HG02852 (cell line): ENCODE measurements around the gene MAGEA9B.
"Not testable (repeated sequence)": the region's sequence is repeated elsewhere in the genome, so short reads cannot be mapped to it uniquely, and the experiment has no call there.

ENCODE experiments used
- ATAC-seq: cut with Tn5 transposase; IDR thresholded peaks from one replicate; pipeline ENCODE4 v1.9.1; 2021; ENCODE audit warnings: mild to moderate bottlenecking, moderate library complexity; ENCODE audit not compliant: unreplicated experiment

MAGEA9B gene

GRCh38 chrX:149587359-149587758, at the start of gene MAGEA9B:
TSS of gene MAGEA9B (minus strand) at chrX:149587459. CDS start at chrX:149583179, 4,280 bp downstream.
- not testable (repeated sequence) for ATAC-seq

GRCh38 chrX:149633511-149633910, 46.3 kb upstream of the MAGEA9B start:
- ATAC-seq, result no peak

- ATAC-seq, result peak; percentile 93
These were observed 44.2 kb upstream of the MAGEA9B start, which contains the start of gene TMEM185A for GRCh38 chrX:149631234-149632165. TSS of gene TMEM185A (minus strand) at chrX:149631792. CDS start at chrX:149631580, 212 bp downstream.

- no peak for ATAC-seq
These were observed 43.5 kb upstream of the MAGEA9B start for GRCh38 chrX:149630681-149631233.

GRCh38 chrX:149629730-149630387, 42.6 kb upstream of the MAGEA9B start:
- ATAC-seq, result no peak

GRCh38 chrX:149628768-149629167, 41.5 kb upstream of the MAGEA9B start:
- no peak for ATAC-seq

- no peak for ATAC-seq
These were observed 41.0 kb upstream of the MAGEA9B start for GRCh38 chrX:149628280-149628679.

- ATAC-seq, result not testable (repeated sequence)
These were observed 39.6 kb upstream of the MAGEA9B start for GRCh38 chrX:149626829-149627228.

- ATAC-seq, result not testable (repeated sequence)
These were observed 32.4 kb upstream of the MAGEA9B start for GRCh38 chrX:149619662-149620061.

GRCh38 chrX:149618871-149619270, 31.6 kb upstream of the MAGEA9B start:
- no peak for ATAC-seq

GRCh38 chrX:149611623-149612175, 24.4 kb upstream of the MAGEA9B start:
- ATAC-seq, result no peak

GRCh38 chrX:149610511-149610910, 23.3 kb upstream of the MAGEA9B start:
- ATAC-seq, result no peak

- ATAC-seq, result no peak
These were observed 20.4 kb upstream of the MAGEA9B start for GRCh38 chrX:149607699-149608098.

- ATAC-seq, result not testable (repeated sequence)
These were observed 18.1 kb upstream of the MAGEA9B start for GRCh38 chrX:149605248-149605885.

GRCh38 chrX:149598603-149599002, 11.3 kb upstream of the MAGEA9B start:
- ATAC-seq, result not testable (repeated sequence)

GRCh38 chrX:149595943-149596342, 8.7 kb upstream of the MAGEA9B start:
- not testable (repeated sequence) for ATAC-seq

- not testable (repeated sequence) for ATAC-seq
These were observed 8.0 kb upstream of the MAGEA9B start, which contains the start of gene HSFX2 for GRCh38 chrX:149595214-149595613. TSS of gene HSFX2 (minus strand) at chrX:149595314. CDS start at chrX:149594700, 614 bp downstream.

GRCh38 chrX:149590993-149591392, 3.7 kb upstream of the MAGEA9B start:
- ATAC-seq, result not testable (repeated sequence)

- not testable (repeated sequence) for ATAC-seq
These were observed 1.6 kb downstream of the MAGEA9B start for GRCh38 chrX:149585631-149586030.

GRCh38 chrX:149573456-149573855, 13.8 kb downstream of the MAGEA9B start:
- ATAC-seq, result peak; percentile 100
